ENCODE data around the gene HSD17B4.

HSD17B4 gene

GRCh38 chr5:119583684-119584083 is 131.4 kb downstream of the HSD17B4 start:
- H3K36me3 ChIP-seq (ENCODE audit: control insufficient read depth, insufficient read depth, low read length): no peaks in the 10 kb centered on the region
- H3K9me3 ChIP-seq (ENCODE audit: control insufficient read depth, low read length): no peaks in the 10 kb centered on the region
- no peaks in the 10 kb centered on the region for H3K27me3 ChIP-seq (ENCODE audit: control insufficient read depth, insufficient read depth, low read length)
- no peak overlapping the region for H3K9ac ChIP-seq
- H3K79me2 ChIP-seq: no peaks in the 10 kb centered on the region
- H3K27ac ChIP-seq: no peak overlapping the region
- H2AFZ ChIP-seq: no peak overlapping the region
- no peak for TF ChIP-seq CTCF (IDR thresholded peaks at IDR 0.05)
- no peak overlapping the region for H3K4me3 ChIP-seq (ENCODE audit: low read depth, low read length)
- H3K4me1 ChIP-seq: no peaks in the 10 kb centered on the region
- no peak overlapping the region for H3K4me2 ChIP-seq (ENCODE audit: low read length)

Measured in parathyroid adenoma (tissue), 2 donors.